GM18505 (cell line): Measurements from ENCODE around the gene TUBGCP2.
"Not testable (repeated sequence)": the region's sequence is repeated elsewhere in the genome, so short reads cannot be mapped to it uniquely, and the experiment has no call there.

Experiments
- ATAC-seq: cut with Tn5 transposase; IDR thresholded peaks from one replicate; pipeline ENCODE4 v1.9.1; 2021; ENCODE audit not compliant: unreplicated experiment
- POLR2A ChIP-seq: IDR thresholded peaks from 4 replicates; pipeline ENCODE4 v1.6.1; 2011; ENCODE audit warnings: borderline replicate concordance; ENCODE audit not compliant: insufficient read depth, insufficient read length; ENCODE audit errors: extremely low read depth

TUBGCP2 gene

DNA sequence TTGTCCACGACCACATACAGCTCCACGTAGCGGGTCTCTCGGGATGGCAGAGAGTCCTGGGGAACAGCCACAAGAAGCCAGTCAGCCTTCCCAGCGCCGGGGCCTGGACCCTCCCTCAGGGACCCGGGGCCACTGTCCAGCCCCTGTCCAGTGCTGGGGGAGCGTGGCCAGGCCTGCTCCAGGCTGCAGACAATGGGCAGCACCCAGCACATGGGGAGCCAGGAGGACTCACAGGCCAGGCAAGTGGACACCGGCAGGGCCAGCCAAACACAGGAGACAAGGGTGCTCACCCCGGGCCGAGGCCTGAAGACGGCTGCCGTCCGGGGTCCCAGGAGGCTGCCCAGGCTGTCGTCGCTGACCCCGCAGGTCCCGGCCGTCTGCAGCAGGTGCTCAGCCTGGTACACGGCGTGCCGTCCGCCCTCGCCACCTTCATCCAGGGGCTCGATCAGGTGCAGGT is 35.7 kb downstream of the TUBGCP2 start:
- TF ChIP-seq POLR2A: no peak
- ATAC-seq: no peak

DNA sequence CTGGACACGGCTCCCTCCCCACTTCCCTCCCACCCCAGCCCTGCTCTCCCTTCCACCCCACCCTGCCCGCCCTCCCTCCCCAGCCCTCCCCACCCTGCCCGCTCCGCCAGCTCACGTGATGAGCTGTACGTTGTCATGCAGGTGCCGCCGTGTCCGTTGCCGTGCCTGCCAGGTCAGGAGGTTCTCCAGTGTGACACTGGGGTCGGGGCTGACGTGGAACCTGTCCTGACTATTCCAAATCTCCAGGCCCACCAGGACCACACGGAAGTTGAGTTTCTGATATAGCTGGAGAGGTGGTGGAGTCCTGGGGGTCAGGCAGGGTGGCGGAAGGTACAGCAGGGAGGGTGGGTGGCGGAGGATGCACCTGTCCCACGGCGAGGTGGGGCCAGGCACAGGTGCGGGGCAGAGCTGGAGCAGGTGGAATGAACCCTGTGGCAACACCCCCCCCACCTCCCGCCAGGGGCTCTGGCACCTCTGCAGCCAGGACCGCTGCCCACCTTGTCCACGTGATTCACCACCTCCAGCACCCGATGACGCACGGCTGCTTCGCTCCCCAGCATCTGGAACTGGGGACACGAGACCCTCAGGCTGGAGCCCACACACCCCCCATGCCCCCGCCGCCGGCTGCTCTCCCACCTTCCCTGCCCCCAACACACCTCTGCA is 36.2 kb downstream of the TUBGCP2 start:
- no peak for TF ChIP-seq POLR2A
- ATAC-seq: no peak

- TF ChIP-seq POLR2A: no peak
- ATAC-seq: no peak
Observed at GRCh38 chr10:133271521-133272300, 37.0 kb downstream of the TUBGCP2 start.

DNA sequence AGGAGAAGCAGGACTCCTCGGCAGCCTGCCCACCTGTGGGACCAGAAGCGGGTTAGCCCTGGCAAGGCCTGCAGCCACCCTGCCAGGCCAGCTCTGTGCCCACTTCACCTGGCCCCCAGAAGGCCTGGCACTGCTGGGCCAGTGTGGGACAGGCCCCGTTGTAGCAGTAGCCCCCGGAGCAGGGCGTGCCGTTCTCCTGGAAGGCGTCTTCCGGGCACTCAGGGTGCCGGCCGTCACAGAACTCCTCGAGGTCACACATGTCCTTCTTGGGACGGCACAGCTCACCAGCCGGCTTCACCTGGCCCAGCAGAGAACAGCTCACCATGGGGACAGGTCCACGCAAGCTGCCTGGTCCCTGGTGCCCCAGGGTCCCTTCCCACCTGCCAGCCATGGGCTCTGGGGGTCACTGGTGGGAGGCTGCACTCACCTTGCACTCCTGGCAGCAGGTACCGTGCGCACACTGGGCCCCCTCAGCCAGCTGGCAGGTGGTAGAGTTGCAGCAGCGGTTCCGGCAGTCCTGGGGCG is 37.8 kb downstream of the TUBGCP2 start:
- ATAC-seq: no peak
- TF ChIP-seq POLR2A: no peak

DNA sequence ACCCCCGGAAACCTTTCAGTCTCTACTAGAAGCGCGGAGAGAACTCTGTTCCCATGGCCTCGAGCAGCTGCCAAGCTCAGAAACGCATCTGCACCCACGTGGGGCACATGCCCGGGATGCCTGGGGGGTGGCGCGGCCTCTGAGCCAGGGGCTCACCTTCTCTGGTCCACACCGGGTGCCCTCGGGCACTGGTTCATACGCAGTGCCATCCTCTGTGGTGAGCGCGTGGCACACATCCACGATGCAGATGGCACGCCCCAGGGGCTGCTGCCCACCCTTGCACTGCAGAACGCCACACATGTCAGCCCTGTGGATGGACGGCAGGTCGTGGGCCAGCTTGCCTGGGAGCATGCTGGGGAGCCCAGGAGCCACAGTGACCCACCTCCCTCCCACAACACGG is 38.5 kb downstream of the TUBGCP2 start:
- no peak for ATAC-seq

GRCh38 chr10:133269367-133269766 is 39.3 kb downstream of the TUBGCP2 start:
- ATAC-seq: no peak
- TF ChIP-seq POLR2A: no peak

More for the DNA sequence above, 38.5 kb downstream of the TUBGCP2 start:
- TF ChIP-seq POLR2A: no peak

- ATAC-seq: no peak
- TF ChIP-seq POLR2A: no peak
Observed at GRCh38 chr10:133268532-133268931, 40.1 kb downstream of the TUBGCP2 start.

DNA sequence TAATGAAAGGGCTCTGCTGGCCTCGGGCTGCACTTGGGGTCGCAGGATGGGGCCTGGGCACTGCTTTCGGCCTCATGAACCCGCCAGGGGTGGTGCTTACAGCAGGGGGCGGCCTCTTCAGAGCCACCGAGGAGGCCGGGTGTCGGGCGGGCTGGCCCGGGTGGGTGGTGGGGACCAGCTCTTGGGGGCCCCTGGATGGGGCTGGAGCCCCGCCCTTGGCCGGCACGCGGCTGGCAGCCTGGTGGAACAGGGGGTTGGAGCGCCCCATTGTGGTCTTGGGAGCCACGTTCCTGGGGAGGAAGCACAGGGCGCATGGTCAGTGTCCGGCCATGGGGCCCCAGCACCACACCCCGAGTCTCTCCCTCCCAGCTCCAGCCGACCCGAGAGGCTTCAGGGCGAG is 40.8 kb downstream of the TUBGCP2 start:
- ATAC-seq: no peak
- TF ChIP-seq POLR2A: no peak

- no peak for ATAC-seq
- no peak for TF ChIP-seq POLR2A
Observed at GRCh38 chr10:133267293-133267692, 41.4 kb downstream of the TUBGCP2 start.

DNA sequence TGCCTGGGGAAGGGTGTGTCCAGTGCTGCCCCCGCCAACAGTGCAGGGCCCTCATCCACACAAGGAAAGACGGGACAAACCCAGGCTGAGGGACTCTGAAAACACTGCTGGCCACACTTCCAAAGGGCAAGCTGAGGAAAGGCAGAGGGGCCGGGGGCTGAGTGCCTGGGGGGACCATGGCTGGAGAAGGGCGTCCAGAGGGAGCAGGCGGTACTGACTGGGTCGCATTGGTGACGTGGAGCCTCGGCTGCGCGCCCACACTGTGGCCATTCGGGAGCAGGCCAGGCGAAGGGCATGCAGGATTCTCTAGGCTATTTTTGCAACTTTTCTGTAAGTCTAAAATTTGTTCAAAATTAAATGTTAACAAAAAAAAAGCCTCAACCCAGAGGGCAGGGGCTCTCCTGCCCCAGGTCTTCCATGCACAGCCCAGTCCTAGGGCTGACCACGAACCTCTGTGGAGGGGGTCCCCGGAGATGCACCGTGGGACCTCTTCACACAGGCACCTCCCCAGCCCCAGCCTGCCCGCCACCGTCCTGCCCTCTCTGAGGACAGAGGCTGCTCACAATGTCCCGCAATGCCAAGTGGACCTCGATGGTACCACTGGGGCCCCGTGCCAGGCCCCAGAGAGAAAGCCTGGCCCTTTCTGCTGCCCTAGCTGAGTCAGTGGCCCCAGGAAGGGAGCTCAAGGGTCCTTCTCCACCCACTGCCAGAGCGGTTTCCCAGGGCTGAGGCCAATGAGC is 42.4 kb downstream of the TUBGCP2 start:
- no peak for TF ChIP-seq POLR2A
- ATAC-seq: no peak

- not testable (repeated sequence) for ATAC-seq
Observed at GRCh38 chr10:133265052-133265451, 43.6 kb downstream of the TUBGCP2 start.

GRCh38 chr10:133264461-133264860 is 44.2 kb downstream of the TUBGCP2 start:
- ATAC-seq: no peak
- TF ChIP-seq POLR2A: no peak

GRCh38 chr10:133263674-133264073 is 45.0 kb downstream of the TUBGCP2 start:
- TF ChIP-seq POLR2A: no peak
- no peak for ATAC-seq

DNA sequence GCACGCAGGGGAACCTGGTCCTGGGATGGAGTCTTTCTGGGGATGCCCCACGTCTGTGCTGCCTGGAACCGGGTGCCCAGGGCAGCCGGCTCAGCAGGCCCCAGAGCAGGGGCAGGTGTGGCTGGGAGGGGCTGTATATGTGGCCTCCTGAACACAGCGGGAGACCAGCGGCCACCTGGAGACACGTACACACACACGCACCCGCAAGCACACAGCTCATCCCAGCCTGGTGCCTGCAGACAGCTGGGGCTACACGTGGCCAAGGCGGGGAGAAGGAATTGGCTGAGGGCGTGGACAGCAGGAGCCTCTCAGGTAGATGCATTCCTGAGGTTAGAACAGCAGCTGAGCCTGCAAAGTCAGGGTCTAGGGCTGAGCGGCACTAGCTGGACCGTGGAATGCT is 46.0 kb downstream of the TUBGCP2 start:
- ATAC-seq: no peak
- TF ChIP-seq POLR2A: no peak

DNA sequence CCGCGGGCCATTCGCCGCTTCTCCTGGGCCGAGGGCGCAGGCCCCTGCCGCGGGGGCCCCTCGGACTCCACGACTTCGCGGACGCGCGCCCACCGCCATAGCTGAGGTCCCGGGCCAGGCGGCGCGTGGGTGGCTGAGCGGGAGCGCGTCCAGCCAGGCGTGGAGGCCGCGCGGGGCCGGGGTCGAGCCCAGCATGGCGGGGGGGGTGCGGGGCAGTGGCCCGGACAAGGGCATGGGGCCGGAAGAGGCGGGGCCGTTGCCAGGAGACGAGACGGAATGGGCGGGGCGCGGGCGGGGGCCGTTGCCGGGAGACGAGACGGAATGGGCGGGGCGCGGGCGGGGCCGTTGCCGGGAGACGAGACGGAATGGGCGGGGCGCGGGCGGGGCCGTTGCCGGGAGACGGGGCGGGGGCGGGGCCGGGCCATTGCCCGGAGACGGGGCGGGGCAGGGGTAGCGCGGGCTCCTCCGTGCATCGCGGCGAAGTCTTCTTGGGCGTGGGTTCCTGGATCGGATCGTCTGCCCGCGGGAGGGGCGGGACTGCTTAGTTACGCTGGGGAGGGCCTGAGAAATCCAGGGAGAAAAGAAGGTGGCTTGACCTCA is 46.8 kb downstream of the TUBGCP2 start:
- peak; percentile 40 for ATAC-seq
- TF ChIP-seq POLR2A: peak; percentile 40
